Ovary (tissue), 9 donors: ENCODE measurements around the gene KBTBD4. TPM values are rescaled to one million over a fixed set of nuclear protein-coding genes. Genes with fewer than 3 reads are reported as not detected.

Experiments
- DNase-seq, 5 donors: peaks; one replicate each; pipeline ENCODE4 v3.0.0-alpha.2; 2019 to 2020
- H3K27ac ChIP-seq, 2 donors: fragments of 200-600 bp; one replicate each; pipeline versions ENCODE4 v1.5.1 to v1.8.0; 2019 to 2022
- H3K27me3 ChIP-seq: fragments of 200-600 bp; one replicate; pipeline ENCODE4 v1.8.0; 2022
- H3K36me3 ChIP-seq: fragments of 200-600 bp; sonication (generic); one replicate; pipeline ENCODE4 v1.5.1; 2019
- H3K4me1 ChIP-seq: one replicate; pipeline ENCODE4 v1.8.1; 2013; ENCODE audit warnings: mild to moderate bottlenecking, moderate library complexity; ENCODE audit not compliant: insufficient read depth
- H3K4me3 ChIP-seq: fragments of 200-600 bp; sonication (generic); one replicate; pipeline ENCODE4 v1.5.1; 2017
- H3K9me3 ChIP-seq, 2 donors: fragments of 200-600 bp in 1 of 2; sonication (generic) in 1 of 2; one replicate each; pipeline versions ENCODE4 v1.5.1 to v1.8.1; 2013 to 2019; ENCODE audit warnings: mild to moderate bottlenecking in 1 of 2, moderate library complexity in 1 of 2
- CTCF ChIP-seq, 3 donors: fragments of 450-650 bp in 2 of 3; fragments of 200-600 bp in 1 of 3; IDR thresholded peaks; one replicate each; pipeline versions ENCODE4 v1.5.1 to v1.8.0; 2016 to 2022; ENCODE audit warnings: antibody characterized with exemption in 3 of 3, mild to moderate bottlenecking in 1 of 3
- EP300 ChIP-seq: sonication (generic); formaldehyde crosslinking; IDR thresholded peaks from one replicate; pipeline ENCODE4 v1.6.1; 2017; ENCODE audit warnings: antibody characterized with exemption
- POLR2A ChIP-seq: fragments of 450-650 bp; IDR thresholded peaks from one replicate; pipeline ENCODE4 v1.6.1; 2017; ENCODE audit warnings: antibody characterized with exemption, mild to moderate bottlenecking, moderate library complexity
- WGBS, 3 donors: extraction: QIAGEN DNeasy Blood & Tissue Kit in 1 of 3; methylation state at CpG; one replicate each; pipeline versions ENCODE4 v1.1.5 to v1.1.7; 2013 to 2017; 5-methylcytosine and 5-hydroxymethylcytosine counted together
- intact Hi-C, 4 donors: fragments of 100-400 bp; cut with DNase I; formaldehyde crosslinking; loops; one replicate each; pipeline versions ENCODE4 v1.11.0 to v1.15.1; 2022 to 2023
- polyA plus RNA-seq, 2 donors: library from polyadenylated mRNA; stranded (reverse); fragments of 200-250 nt in 1 of 2; fragments of 350-450 nt in 1 of 2; fragmentation: Illumina TruSeq in 1 of 2; extraction: RNeasy Lipid Tissue Mini Kit (QIAGEN cat#74804) in 1 of 2; gene quantifications; one replicate each; pipeline ENCODE4 v1.2.3, GENCODE V29; 2013 to 2014
- total RNA-seq, 7 donors: library from RNA; depleted of rRNA in 2 of 7; stranded (reverse); fragments of >200 nt in 2 of 7; fragmentation: NEBNext Ultra II Directional in 3 of 7; extraction: Animal tissue kit (Norgen Biotek cat#: 25700) in 3 of 7; gene quantifications; one replicate each; pipeline versions ENCODE4 v1.1.0 to v1.2.4, GENCODE V29; 2016 to 2023
- donor health status: DM: no; HTN: no; CAD: no; lungs with moderate emphysema.
- donor health status: DM: no; HTN: no; CAD: no.
- donor health status: Bipolar disorder and iron deficiency.
- donor health status: DM: yes; HTN: yes; CAD: no.
- donor health status: DM: no; HTN: no; CAD: no.
- donor health status: DM: yes; HTN: yes; CAD: no.

The KBTBD4 gene
- total and polyA plus RNA-seq, 9 donors = 14.4 to 23.5 (median 18.3) TPM

GRCh38 chr11:47589584-47589976 is 10.8 kb upstream of the KBTBD4 start:
- Histone ChIP-seq H3K9me3 (no peaks in the 10 kb centered on the region), H3K36me3 (no peaks in the 10 kb centered on the region), H3K27ac (peak overlapping the region; percentile 61 to 76), H3K4me1 (peaks cover 11% of the 10 kb centered on the region), H3K27me3 (no peaks in the 10 kb centered on the region), H3K4me3 (peak overlapping the region; percentile 58)
- DNase-seq = peak; percentile 43 to 74 (median 59)
- no peak for TF ChIP-seq CTCF (IDR thresholded peaks at IDR 0.05)
- no peak for TF ChIP-seq POLR2A
- no peak for TF ChIP-seq EP300
- WGBS, 3 donors = 7 to 28% (median 12%) methylated on average over 29 to 51 of the region's 51 CpGs
- intact Hi-C loops = no loop called here

DNA sequence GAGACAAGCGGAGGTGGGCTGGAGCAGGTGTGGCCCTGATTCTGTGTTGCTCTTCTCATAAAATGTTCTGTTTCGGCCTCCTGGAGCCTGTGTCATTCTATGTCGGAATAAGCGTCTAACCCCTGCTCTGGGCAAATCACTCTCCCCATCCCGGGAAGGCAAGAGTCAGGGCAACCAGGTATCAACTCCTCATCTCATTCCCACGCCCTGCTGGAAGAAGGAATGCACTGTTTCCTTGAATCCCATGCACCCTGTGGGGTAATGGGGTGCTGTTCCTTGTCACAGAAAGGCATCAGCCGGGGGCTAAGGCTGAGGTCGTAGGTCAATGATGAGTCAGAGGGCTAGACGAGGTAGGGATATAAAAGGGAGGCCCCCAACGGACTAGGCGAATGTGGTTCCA is 10.3 kb upstream of the KBTBD4 start:
- WGBS, 3 donors = 35 to 57% (median 41%) methylated on average over 11 of the region's 11 CpGs
- Histone ChIP-seq H3K9me3 (no peaks in the 10 kb centered on the region), H3K4me1 (peaks cover 11% of the 10 kb centered on the region), H3K27me3 (no peaks in the 10 kb centered on the region), H3K36me3 (no peaks in the 10 kb centered on the region), H3K27ac (peak overlapping the region in 1 of 2 donors; percentile 76), H3K4me3 (peak overlapping the region; percentile 58)
- intact Hi-C loops = no loop called here
- no peak for DNase-seq
- TF ChIP-seq EP300 (no peak), CTCF (IDR thresholded peaks at IDR 0.05) (no peak), POLR2A (no peak)

DNA sequence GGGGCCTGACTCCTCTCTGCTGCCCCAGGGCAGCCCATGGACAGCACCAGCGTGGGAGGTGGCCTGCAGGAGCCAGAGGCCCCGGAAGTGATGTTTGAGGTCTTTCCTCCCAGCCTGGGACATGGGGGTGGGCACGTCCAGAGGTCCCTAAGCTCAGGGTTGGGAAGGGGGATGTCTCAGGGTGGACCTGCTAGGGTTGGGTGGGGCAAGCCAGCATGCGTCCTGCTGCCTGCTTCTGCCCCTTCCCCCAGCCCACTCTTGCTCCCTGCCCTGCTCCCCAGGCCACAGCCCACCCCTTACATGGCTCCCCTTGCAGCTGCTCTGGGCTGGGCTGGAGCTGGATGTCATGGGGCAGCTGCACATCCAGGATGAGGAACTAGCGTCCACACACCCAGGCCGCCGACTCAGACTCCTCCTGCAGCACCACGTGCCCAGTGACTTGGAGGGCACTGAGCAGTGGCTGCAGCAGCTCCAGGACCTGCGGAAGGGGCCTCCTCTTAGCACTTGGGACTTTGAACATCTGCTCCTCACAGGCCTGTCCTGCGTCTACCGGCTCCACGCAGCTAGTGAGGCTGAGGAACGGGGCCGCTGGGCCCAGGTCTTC is 9.1 kb upstream of the KBTBD4 start:
- 65 to 83% (median 71%) methylated on average over 14 of the region's 14 CpGs for WGBS, 3 donors
- intact Hi-C loops = no loop called here
- Histone ChIP-seq H3K27me3 (no peaks in the 10 kb centered on the region), H3K9me3 (no peaks in the 10 kb centered on the region), H3K4me1 (peaks cover 11% of the 10 kb centered on the region), H3K27ac (no peak overlapping the region), H3K4me3 (no peak overlapping the region), H3K36me3 (no peaks in the 10 kb centered on the region)
- TF ChIP-seq POLR2A (no peak), CTCF (IDR thresholded peaks at IDR 0.05) (no peak), EP300 (no peak)
- DNase-seq = peak in 1 of 5 donors; percentile 36

DNA sequence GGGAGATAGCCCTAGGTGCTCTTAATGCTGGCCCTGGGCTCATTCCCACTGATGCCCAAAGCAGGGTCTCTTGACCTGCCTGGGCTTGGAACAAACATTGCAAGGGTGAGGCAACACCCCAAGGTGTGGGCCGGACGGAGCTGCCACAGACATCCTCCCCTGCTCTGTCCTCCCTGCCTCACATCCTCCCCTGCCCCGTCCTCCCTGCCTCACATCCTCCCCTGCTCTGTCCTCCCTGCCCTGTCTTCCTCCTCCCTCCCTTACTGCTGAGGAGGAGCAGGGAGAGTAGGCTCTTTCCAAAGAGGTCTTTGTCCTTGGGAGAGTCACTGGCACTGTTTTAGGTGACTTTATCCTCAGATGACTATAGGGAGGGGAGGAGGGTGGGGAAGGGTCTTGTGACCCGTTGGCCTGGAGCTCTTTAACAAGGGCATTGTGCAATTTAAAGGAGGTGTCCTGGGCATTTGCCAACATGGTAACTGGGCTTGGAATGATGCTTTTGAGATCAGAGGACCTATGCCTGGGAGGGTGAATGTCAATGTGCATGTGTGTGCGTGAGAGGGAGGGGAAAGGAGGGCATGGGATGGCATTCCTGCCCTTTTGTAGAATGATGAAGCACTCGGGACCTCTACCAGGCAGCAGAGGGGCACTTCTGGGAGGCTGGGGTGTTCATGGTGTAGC is 8.4 kb upstream of the KBTBD4 start:
- Histone ChIP-seq H3K27me3 (no peaks in the 10 kb centered on the region), H3K4me1 (peaks cover 11% of the 10 kb centered on the region), H3K27ac (no peak overlapping the region), H3K36me3 (no peaks in the 10 kb centered on the region), H3K4me3 (no peak overlapping the region), H3K9me3 (no peaks in the 10 kb centered on the region)
- TF ChIP-seq EP300 (no peak), CTCF (IDR thresholded peaks at IDR 0.05) (no peak), POLR2A (no peak)
- intact Hi-C loops = no loop called here
- peak in 1 of 5 donors; percentile 22 for DNase-seq
- 63 to 73% (median 67%) methylated on average over 6 of the region's 6 CpGs for WGBS, 3 donors
